Muscle of leg (tissue), 11 donors: ENCODE measurements around the gene STK4. TPM values are rescaled to one million over a fixed set of nuclear protein-coding genes. Genes with fewer than 3 reads are reported as not detected.

Experiments
- DNase-seq: peaks from one replicate; pipeline ENCODE4 v3.0.0; 2013
- H3K27ac ChIP-seq: one replicate; pipeline ENCODE4 v1.5.1; 2013; ENCODE audit warnings: mild to moderate bottlenecking, low read length, control low read depth
- H3K27me3 ChIP-seq: one replicate; pipeline ENCODE4 v1.6.1; 2013; ENCODE audit warnings: low read length; ENCODE audit not compliant: control insufficient read depth, insufficient read depth
- H3K36me3 ChIP-seq: one replicate; pipeline ENCODE4 v1.6.1; 2013; ENCODE audit warnings: low read length; ENCODE audit not compliant: control insufficient read depth, insufficient read depth
- H3K4me1 ChIP-seq: one replicate; pipeline ENCODE4 v1.6.1; 2013; ENCODE audit warnings: low read length; ENCODE audit not compliant: control insufficient read depth, insufficient read depth
- H3K4me3 ChIP-seq: one replicate; pipeline ENCODE4 v1.5.1; 2013; ENCODE audit warnings: low read length, control low read depth
- H3K9me3 ChIP-seq: replicated peaks from 2 replicates; pipeline ENCODE4 v1.6.1; 2013; ENCODE audit warnings: low read depth, low read length; ENCODE audit not compliant: control insufficient read depth
- WGBS: methylation state at CpG from one replicate; pipeline ENCODE4 v1.1.5; 2013; ENCODE audit warnings: missing lambda C conversion rate; ENCODE audit not compliant: insufficient coverage; 5-methylcytosine and 5-hydroxymethylcytosine counted together
- polyA plus RNA-seq, 8 donors: library from polyadenylated mRNA; unstranded; fragments of 120-200 nt; gene quantifications; one replicate each; pipeline versions ENCODE4 v1.2.1 to v1.2.3, GENCODE V29; 2013; ENCODE audit warnings: inconsistent platforms in 1 of 8, low replicate concordance in 1 of 8; ENCODE audit not compliant: insufficient read length in 8 of 8, insufficient read depth in 1 of 8
- total RNA-seq: library from RNA; stranded (reverse); fragments of 120-200 nt; gene quantifications from one replicate; pipeline ENCODE4 v1.2.4, GENCODE V29; 2013

Gene STK4
- total and polyA plus RNA-seq, 9 donors = 7.7 to 11.7 (median 8.8) TPM

DNA sequence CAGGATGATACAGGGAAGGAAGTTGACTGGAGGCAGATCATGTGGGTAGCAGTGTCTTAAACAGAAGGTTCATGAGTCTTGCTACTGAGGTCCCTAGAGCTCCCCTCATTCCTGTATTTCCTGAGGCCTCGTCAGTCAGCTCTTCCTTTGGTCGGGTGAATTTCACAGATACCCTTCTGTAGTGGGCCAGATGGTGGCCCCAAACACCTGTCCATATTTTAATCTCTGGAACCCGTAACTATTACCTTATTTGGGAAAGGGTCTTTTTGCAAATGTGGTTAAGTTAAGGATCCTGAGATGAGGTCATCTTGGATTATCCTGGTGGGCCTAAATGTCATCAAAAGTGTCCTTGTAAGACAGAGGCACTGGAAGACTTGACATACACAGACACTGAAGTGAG, 125.1 kb downstream of the STK4 start:
- Histone ChIP-seq H3K4me1 (peaks cover 5% of the 10 kb centered on the region), H3K27ac (no peak overlapping the region), H3K4me3 (no peak overlapping the region), H3K36me3 (no peaks in the 10 kb centered on the region), H3K9me3 (no peaks in the 10 kb centered on the region), H3K27me3 (peaks cover 6% of the 10 kb centered on the region)
- no peak for DNase-seq
- WGBS = 80% methylated on average over 1 of the region's 3 CpGs

DNA sequence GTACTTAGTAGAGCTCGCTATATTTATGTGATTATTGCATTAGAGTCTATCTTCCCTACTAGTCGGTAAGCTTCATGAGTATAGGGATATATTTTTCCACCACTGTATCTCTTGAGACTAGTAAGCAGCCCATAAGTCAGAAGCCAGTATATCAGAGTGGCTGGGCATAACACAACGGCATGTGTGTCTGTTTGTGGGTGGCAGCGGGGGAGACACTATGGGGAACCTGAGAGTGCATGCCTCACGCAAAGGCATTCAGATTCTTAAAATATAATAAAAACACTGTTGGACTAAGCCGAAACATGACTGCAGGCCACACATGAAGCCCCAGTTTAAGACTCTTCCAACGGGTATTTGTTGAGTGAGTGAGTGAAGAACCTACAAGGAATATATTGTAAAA, 126.6 kb downstream of the STK4 start:
- Histone ChIP-seq H3K4me1 (peaks cover 3% of the 10 kb centered on the region), H3K9me3 (no peaks in the 10 kb centered on the region), H3K27ac (no peak overlapping the region), H3K27me3 (peaks cover 18% of the 10 kb centered on the region), H3K36me3 (no peaks in the 10 kb centered on the region), H3K4me3 (no peak overlapping the region)
- WGBS = no CpG with 5 or more reads among the region's 7 CpGs
- no peak for DNase-seq

DNA sequence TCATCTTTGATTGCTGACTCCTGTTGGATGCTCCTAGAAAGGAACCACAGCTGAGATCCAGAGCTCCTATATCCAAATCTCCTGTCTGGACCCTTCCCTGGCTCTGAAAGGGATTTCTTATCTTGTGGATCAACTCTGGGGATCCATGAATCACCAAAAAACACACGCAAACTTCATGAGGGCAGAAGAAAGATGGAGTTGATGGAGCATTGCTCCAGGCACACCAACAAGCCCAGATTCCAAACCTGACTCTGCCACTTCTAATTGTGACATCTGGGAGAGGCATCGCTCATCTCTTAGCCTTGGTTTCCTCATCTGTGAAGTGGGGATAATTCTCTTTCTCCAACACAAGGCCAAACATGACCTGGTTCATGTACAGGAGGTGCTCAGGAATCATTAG, 127.9 kb downstream of the STK4 start:
- no peak overlapping the region for H3K27ac ChIP-seq
- H3K27me3 ChIP-seq = peaks cover 31% of the 10 kb centered on the region
- H3K4me3 ChIP-seq = no peak overlapping the region
- no CpG with 5 or more reads among the region's 2 CpGs for WGBS
- no peak for DNase-seq
- H3K4me1 ChIP-seq = no peaks in the 10 kb centered on the region
- H3K9me3 ChIP-seq = no peaks in the 10 kb centered on the region
- H3K36me3 ChIP-seq = no peaks in the 10 kb centered on the region

DNA sequence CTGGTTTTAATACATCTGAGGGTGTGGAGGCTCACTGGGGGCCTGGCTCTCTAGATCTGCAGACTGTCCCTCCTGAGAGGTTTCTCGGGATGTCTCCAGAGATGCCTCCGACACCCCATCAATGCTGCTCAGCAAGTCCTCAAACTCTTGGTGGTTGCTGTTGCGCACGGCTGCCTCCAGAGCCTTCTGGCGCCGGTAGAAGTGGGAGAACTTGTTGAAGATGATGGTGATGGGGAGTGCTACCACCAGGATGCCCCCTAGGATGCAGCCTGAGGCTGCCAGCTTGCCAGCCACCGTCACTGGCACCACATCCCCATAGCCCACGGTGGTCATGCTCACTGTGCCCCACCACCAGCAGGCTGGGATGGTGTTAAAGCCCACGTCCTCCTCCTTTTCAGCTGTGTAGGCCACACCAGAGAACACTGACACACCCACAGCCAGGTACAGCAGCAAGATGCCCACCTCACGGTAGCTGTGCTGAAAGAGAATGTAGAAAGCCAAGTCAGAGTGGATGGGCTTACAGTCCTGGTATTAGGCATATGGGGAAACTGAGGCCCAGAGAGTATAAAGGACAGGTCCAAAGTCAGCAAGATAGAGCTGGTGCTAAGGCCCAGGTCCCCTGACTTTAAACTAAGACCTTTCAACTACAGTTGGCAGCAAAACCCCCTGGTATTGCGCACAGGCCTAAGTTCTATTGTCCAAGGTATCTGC, 128.7 kb downstream of the STK4 start:
- Histone ChIP-seq H3K27me3 (peaks cover 39% of the 10 kb centered on the region), H3K4me1 (no peaks in the 10 kb centered on the region), H3K36me3 (no peaks in the 10 kb centered on the region), H3K27ac (no peak overlapping the region), H3K4me3 (no peak overlapping the region), H3K9me3 (no peaks in the 10 kb centered on the region)
- no peak for DNase-seq
- 98% methylated on average over 9 of the region's 11 CpGs for WGBS

DNA sequence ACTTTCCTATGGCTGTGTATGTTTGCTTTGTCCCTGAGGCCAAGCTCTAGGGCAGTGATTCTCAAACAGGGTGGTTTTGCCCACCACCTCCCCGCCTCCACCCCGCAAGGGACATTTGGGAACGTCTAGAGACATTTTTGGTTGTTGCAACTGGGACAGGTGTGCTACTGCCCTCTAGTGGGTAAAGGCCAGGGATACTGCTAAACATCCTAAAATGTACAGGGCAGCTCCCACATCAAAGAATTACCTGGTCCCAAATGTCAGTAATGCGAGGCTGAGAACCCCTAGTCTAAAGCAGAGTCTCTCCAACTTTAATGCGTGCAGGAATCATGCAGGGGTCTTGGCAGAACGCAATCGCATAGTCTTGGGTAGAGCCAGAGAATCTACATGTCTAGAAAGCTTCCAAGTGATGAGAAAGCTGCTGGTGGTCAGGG, 129.5 kb downstream of the STK4 start:
- peak; percentile 53 for DNase-seq
- H3K36me3 ChIP-seq = no peaks in the 10 kb centered on the region
- no peaks in the 10 kb centered on the region for H3K9me3 ChIP-seq
- no CpG with 5 or more reads among the region's 7 CpGs for WGBS
- peaks cover 46% of the 10 kb centered on the region for H3K27me3 ChIP-seq
- H3K4me3 ChIP-seq = no peak overlapping the region
- H3K27ac ChIP-seq = no peak overlapping the region
- H3K4me1 ChIP-seq = no peaks in the 10 kb centered on the region

DNA sequence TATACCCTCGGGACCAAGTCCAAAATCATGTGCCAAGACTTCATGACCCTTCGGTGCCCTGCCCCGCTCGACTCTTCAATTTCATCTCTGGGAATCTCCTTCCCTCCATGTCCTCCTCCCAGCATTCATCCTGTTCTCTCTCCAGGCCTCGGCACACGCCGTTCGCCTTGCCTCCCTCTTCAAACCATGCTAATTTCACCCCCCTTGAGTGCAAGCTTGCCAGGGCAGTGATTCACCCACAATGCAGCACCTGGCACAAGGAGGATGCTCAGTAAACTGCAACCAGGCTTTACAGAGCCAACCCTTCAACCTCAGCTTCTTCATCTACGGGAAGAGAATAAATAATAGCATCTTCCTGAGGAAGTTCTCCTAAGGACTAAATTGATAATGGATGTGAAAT, 130.5 kb downstream of the STK4 start:
- Histone ChIP-seq H3K4me1 (no peaks in the 10 kb centered on the region), H3K9me3 (no peaks in the 10 kb centered on the region), H3K27me3 (peaks cover 56% of the 10 kb centered on the region), H3K27ac (no peak overlapping the region), H3K4me3 (no peak overlapping the region), H3K36me3 (no peaks in the 10 kb centered on the region)
- WGBS = 73% methylated on average over 8 of the region's 9 CpGs
- no peak for DNase-seq

DNA sequence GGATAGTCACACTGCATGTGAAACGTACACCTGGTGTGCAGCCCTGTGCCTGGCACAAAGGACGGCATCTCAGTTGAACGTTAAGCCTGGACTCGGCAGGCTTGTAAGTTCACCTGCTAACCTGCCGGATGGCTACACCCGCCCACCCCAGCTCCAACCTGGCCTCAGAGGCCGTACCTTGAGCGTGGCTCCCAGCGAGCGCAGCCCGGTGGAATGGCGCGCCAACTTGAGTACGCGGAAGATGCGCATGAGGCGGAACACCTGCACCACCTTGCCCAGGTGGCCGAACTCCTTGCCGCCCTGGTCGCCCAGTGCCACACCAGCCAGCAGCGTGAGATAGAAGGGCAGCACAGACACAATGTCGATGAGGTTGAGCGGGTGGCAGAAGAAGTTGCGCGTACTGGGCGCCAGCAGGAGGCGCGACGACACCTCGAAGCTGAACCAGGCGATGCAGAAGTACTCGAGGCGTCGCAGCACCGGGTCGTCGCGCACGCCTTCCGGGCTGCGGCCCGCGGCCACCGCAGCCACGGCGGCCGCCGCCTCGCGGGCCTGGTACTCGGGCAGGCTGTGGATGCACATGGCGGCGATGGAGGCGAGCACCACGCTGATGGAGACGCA, 131.3 kb downstream of the STK4 start:
- Histone ChIP-seq H3K27ac (no peak overlapping the region), H3K4me3 (no peak overlapping the region), H3K27me3 (peaks cover 56% of the 10 kb centered on the region), H3K36me3 (no peaks in the 10 kb centered on the region), H3K9me3 (no peaks in the 10 kb centered on the region), H3K4me1 (no peaks in the 10 kb centered on the region)
- 27% methylated on average over 56 of the region's 56 CpGs for WGBS
- DNase-seq = peak; percentile 16

DNA sequence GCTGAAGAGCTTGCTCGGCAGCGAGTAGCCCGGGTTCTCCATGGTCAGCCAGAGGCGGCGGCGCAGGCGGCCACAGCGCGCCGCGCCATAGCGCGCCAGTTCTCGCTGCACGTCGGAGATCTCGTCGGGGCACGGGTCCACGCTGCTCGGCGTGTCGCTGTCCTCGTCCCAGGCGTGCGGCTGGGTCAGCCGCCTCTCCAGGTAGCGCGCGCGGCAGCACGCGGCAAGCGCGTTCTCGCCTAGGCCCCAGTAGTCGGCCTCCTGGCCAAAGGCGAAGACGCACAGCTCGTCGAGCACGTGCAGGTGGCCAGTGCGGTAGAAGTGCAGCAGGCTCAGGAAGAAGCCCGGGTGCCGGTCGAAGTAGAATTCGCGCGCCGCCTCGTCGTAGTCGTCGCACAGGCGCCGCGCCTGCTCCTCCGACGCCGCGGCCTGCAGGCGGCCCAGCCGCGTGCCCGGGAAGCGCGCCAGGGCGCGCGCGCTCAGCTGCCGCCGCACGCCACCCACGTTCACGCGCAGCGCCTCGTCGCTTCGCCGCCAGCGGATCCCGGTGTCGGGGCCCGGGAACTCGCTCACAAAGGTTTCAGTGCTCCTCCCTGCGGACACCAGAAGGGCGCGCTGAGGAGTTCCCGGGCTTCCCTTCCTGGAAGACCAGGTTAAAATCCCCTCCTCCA, 131.9 kb downstream of the STK4 start:
- Histone ChIP-seq H3K4me3 (no peak overlapping the region), H3K36me3 (no peaks in the 10 kb centered on the region), H3K27me3 (peaks cover 62% of the 10 kb centered on the region), H3K4me1 (no peaks in the 10 kb centered on the region), H3K9me3 (no peaks in the 10 kb centered on the region), H3K27ac (no peak overlapping the region)
- WGBS = 2% methylated on average over 87 of the region's 91 CpGs
- peak; percentile 37 for DNase-seq

DNA sequence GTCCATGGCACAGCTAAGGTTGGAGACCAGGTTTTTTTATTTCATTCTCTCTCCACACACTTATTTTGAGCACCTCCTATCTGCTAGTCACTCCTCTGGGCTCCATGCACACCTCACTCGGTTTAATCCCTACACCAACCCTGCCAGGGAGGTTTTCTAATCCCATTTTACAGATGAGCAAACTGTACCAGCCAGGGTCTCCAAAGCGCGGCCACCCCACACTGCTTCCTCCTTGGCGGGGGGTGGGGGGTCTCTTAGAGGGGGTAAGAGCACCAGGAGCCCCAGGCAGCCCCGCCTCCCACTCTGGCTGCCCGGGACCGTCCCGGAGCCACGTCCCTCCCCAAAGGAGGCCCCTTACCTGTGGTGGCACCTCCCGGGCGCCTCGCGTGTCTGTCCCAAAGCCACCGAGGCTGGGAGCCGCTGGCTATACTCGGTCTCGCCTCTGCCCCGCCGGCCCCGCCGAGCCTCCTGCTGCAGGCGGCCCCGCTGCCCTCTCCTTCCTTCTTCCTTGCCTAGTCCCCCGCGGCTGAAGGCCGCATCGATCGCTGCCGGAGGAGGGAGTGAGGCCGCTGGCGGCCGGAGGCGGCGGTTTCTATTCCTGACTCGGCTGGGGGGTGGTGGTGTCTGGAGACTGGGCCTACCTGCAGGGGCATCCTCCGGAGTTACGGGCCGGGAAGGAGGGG, 134.4 kb downstream of the STK4 start, which contains the start of gene KCNS1:
Gene KCNS1, minus strand, starts transcription at position 565 of the 683 bp plus-strand sequence. CDS start 1,891 bp downstream, outside the sequence.
- no peak for DNase-seq
- Histone ChIP-seq H3K36me3 (no peaks in the 10 kb centered on the region), H3K9me3 (no peaks in the 10 kb centered on the region), H3K27ac (no peak within 1 kb of the TSS), H3K4me1 (no peaks in the 10 kb centered on the region), H3K4me3 (no peak within 1 kb of the TSS), H3K27me3 (peaks cover 71% of the 10 kb centered on the region)
- under 1% methylated on average over 22 of the region's 38 CpGs for WGBS

DNA sequence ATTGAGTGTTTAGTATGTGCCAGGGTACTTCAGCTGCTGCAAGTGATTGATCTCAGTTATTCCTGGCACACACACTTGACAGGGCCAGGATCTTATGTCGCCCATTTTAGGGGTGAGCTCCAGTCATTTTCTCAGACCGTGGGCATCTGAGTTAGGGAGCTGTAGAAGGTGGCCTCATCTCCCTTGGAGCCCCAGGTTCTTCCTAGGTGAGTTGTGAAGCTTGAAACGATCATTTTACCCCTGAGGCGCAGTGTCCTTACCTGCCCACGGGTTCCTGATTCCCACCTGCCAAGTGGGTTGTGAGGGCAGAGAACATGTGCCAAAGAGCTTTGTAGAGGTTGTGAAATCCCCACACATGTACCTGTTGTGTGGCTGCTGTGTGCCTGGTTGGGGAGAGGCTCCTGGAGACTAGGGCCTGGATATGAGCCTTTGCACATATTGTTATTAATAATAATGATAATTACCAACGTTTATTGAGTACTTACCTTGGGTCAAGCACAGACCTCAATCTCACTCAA, 135.1 kb downstream of the STK4 start:
- Histone ChIP-seq H3K9me3 (no peaks in the 10 kb centered on the region), H3K4me1 (no peaks in the 10 kb centered on the region), H3K27me3 (peaks cover 65% of the 10 kb centered on the region), H3K4me3 (no peak overlapping the region), H3K36me3 (no peaks in the 10 kb centered on the region), H3K27ac (no peak overlapping the region)
- no peak for DNase-seq
- WGBS = no CpG with 5 or more reads among the region's 6 CpGs
